T-helper 9 cell (primary cell): ENCODE data around the gene TEP1.
"Not testable (repeated sequence)": the region's sequence is repeated elsewhere in the genome, so short reads cannot be mapped to it uniquely, and the experiment has no call there.

Experiments
- DNase-seq: peaks from one replicate; pipeline ENCODE4 v3.0.0-alpha.2; 2020
- total RNA-seq, 2 donors: gene quantifications; one replicate each; lab custom pipeline; 2026; lab: John Stamatoyannopoulos, UW

Gene TEP1
- 85.9 to 253 reads per million in 2 donors for total RNA-seq

DNA sequence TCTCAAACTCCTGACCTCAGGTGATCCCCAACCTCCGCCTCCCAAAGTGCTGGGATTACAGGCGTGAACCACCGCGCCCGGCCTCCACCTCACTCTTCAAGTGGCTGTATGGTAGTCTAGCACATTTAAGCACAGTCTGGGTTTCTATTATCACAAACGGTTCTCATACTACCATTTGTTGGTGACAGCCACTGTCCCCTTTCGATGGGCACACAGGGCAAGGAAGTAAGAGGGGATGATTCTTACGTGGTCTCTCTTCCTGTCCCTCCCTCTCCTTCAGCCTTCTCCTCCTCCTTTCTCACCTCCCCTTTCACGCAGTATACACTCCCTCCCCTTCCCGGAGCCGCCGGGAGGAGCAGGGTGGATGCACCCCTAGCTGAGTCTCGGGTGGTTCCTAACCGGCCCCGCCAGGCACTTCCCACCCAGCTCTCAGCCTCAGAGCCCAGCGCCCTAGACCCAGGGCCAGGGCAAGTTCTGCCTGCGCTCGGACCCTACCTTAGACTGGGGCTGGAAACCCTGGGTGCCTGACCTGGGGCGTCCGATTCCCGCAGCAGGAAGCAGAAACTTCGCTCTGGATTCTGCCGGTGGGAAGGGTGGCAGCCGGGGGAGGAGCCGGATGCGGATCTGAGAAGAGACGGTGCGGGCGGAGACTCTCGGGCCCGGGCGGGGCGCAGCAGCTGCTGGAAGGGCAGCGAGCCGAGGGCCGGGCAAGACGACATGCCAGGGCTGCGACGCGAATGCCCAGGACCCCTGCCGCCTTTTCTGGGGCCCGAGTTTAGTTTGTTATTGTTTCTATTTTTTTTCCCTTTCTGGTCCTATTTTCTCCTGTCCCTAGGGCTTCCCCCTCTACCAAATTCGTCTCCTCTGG is at the start of gene TEP1:
Gene TEP1 (minus strand): TSS at position 626 of the 868 bp plus-strand sequence. CDS start 5,062 bp downstream, outside the sequence.
- peak; percentile 64 for DNase-seq

GRCh38 chr14:20461225-20462141 is 48.2 kb upstream of the TEP1 start, which contains the start of gene PIP4P1:
PIP4P1 (minus strand) TSS chr14:20461434; CDS start chr14:20461325, 109 bp downstream.
- peak; percentile 97 for DNase-seq

- peak; percentile 61 for DNase-seq
These were observed 47.3 kb upstream of the TEP1 start for GRCh38 chr14:20460458-20461224.

DNA sequence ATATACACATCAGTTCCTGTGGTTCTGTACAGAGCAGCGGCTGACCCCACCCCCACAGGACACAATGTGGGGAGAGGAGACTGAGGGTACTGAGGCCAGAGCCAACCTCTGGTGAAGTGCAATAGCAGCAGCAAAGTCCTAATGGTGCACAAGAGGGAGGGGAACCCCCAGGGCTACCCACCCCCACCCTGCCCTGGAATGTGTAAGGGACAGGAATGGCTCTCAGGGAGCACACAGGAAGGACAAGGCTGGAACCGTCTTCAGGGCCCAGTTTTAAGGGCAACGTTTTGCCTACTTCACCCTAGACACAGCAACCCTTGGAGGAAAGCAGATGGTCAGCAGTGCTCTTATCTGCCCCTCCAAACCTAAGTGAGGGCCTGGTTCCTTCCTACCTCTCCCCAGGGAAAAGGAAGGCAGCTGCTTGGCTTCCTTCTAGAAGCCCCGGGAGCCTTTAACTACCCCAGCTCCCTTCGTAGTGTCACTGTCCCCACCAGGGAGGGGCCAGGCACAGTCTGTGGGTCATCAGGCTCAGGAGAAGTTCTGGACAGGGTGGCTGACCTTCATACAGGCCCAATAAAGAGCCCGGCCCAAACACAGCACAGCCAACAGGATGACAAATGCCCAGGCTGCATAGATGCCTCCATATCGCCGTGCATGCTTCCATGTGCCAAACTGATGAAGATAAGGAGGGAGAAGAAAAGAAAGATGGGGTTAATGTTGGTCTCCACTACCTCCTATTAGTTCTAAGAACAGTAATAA is 44.9 kb upstream of the TEP1 start:
- DNase-seq: no peak

GRCh38 chr14:20456971-20457370 is 43.7 kb upstream of the TEP1 start:
- DNase-seq: no peak

GRCh38 chr14:20455355-20456300 is 42.3 kb upstream of the TEP1 start:
- no peak for DNase-seq

DNA sequence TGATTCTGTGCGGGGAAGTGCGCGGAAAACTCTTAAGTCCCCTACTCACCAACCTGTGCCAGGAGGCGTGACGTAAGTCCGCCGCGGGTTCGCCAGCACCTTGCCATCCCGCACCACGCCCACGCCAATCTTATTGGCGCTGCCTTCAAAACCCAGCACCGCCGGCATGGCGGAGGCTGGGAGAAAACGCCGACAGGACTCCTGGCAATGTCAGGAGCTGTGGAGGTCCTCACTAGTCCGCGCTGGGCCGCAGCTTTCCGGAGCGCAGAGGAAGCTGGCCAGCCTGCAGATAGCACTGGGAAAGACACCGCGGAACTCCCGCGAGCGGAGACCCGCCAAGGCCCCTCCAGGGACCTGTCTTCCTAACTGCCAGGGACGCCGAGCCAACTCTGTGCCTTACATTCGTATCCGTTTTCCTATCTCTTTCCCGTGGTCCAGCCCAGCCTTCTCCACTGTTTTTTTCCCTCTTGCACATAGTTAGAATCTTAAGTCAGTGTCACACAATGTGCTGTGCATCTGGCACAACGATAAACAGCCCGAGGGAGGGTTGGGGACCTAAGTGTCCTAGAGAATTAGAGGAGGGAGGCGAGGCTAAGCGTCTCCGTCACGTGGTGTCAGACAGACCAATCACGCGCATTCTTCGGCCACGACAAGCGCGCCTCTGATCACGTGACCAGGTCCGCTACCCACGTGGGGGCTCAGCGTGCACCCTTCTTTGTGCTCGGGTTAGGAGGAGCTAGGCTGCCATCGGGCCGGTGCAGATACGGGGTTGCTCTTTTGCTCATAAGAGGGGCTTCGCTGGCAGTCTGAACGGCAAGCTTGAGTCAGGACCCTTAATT is 41.4 kb upstream of the TEP1 start, which contains the start of the genes APEX1 and OSGEP:
Gene APEX1 (plus strand): TSS at position 711 of the 839 bp plus-strand sequence. CDS start 420 bp downstream, outside the sequence.
Gene OSGEP (minus strand): TSS at position 297 of the 839 bp plus-strand sequence. CDS start 129 bp downstream, at position 168.
- peak; percentile 94 for DNase-seq

DNA sequence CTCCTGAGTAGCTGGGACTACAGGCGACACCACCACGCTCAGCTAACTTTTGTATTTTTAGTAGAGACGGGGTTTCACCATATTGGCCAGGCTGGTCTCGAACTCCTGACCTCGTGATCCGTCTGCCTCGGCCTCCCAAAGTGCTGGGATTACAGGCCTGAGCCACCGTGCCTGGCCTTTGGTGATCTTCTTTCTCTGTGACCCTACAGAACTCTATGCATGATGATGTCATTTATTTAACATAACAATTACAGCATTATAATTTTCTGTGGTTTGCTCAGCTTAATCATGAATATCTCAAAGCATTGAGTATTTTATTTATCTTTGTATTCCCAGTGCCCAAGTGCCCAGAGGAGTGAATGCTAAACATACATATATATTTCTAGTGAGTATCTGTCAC is 39.5 kb upstream of the TEP1 start:
- not testable (repeated sequence) for DNase-seq

DNA sequence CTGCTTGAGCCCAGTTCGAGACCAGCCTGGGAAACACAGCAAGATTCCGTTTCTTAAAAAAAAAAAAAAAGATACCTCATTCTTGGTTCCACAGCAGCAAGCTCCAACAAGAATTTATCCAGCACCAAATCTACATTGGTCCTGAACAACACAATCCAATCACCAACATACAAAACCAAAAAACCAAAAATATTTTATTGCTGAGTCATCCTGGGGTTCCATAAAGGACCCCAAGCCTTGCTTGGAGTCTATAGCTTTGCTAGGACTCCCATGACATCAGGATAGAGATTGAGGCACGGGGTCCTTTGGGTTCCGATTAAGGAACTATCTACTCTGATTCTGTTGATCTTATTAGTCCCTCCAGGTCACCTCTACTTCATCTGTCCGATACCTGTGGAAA is 33.6 kb upstream of the TEP1 start:
- no peak for DNase-seq

GRCh38 chr14:20443650-20444049 is 30.3 kb upstream of the TEP1 start:
- not testable (repeated sequence) for DNase-seq

GRCh38 chr14:20441461-20441860 is 28.2 kb upstream of the TEP1 start:
- DNase-seq: no peak

- DNase-seq: no peak
These were observed 27.6 kb upstream of the TEP1 start for GRCh38 chr14:20440882-20441281.

DNA sequence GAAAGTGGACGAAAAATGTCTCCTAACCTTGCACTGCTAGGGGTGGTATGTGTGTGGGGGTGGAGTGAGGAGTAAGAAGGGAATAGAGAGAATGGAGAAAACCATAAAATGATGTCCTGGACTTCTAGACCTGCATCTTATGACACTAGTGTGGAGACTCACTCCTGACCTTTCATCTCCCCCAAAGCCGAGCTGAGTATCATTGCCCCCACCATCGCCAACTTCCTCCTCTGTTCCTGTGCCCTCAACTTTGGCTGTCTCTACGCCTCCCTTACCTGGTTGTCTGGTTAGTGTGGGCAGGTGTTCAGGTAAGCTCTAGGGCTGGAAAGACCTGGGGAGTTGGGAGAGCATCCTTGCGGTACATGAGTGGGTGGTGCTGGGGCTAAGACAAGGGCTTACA is 27.2 kb upstream of the TEP1 start:
- no peak for DNase-seq

DNA sequence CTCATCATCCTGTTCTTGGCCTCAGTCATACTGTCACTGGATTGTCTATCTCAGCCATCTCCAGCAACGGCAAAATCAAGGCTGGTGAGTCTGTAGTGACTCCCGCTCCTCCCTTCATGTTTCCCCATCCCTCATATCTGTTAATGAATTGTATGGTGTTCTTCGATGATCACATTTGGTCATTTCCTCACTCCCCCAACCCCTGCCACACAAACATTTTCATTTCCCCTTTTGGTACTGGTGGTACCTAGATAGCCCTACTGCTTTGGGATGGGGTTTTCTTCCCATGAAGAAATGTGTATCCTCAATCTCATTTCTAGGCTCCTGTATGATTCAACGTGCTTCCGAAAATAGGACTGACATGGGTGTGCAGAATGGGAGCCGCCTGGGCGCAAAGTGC is 25.4 kb upstream of the TEP1 start:
- no peak for DNase-seq

GRCh38 chr14:20436363-20436755 is 23.1 kb upstream of the TEP1 start:
- no peak for DNase-seq

DNA sequence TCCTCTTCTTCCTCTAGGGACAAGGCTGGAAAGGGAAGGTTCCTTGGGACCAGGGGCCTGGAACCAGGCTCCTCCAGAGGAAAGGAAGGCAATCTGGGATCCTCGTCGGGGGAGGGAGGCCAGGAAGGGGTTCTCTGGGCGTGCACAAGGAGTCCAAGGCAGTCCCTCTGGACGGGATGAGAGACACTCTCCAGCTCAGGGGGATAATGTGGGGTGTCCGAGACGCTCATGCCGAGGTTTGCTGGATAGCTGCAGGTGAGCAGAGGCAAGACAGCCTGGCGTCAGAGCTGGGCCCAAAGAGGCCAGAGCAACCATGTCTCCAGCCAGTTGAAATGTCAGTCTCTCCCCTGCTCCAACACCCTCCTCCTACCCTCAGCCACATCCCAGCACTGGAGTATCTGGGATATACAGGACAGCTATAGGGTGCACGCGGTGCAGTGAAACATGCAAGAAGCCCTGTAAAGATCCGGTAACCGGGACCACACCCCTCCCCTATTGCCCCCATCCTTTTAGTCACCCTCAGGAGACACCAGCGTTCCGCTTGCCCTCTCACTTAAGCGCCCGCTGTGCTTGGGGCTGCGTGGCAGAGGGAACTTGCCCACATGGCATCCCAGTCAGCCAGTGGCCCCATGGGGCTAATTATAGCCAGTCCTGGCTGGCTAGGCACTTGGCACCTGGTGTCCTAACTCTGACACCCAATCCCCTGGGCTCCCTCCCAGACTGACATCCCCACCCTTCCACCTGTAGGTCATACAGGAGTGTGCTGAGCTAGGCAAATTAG is 22.5 kb upstream of the TEP1 start, which contains the start of gene KLHL33:
Gene KLHL33 (minus strand): TSS at position 585 of the 781 bp plus-strand sequence. CDS start 355 bp downstream, at position 230.
- DNase-seq: no peak

DNA sequence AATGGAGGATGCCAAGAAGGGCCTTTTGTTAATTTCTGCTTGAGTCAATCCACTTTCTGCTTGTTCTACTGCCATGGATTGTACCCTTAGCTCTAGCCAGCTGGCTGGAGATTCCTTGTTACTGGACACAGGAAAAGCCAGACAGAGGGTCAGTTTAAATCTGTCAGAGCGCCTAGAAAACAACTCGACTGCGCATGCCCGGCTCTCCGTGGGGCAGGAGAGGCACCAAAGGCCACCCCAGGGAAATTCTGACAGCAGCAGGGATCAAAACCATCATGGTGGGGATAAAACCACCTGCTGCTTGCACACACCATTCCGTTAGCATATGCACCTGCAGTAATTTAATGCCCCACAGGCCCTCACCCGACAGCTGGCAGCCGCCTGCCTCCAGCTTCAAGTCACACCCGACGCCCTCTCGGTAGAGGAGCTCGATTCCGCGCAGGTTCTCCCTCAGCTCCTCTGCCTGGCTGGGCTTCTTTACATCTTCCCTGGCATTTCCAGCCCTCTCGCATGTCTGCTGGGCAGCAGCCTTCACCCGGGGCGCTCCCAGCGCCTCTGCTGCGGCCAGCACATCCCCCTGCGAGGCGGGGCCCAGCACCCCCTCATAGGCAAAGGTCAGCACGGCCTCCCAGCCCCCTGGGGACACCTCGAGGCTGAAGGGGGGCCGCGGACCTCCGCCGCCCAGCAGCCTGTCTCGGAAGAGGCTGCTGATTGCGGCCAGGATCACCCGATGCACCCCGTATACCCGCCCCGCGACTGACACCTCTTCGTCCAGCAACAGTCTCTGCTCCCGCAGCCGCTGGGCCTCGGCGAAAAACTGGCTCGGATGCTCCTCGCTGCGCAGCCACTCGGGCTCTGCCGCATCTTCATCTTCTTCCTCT is 21.6 kb upstream of the TEP1 start:
- DNase-seq: no peak
